IgD-negative memory B cell (primary cell): Measurements from ENCODE around the gene CATSPER1. TPM values are rescaled to one million over a fixed set of nuclear protein-coding genes. Genes with fewer than 3 reads are reported as not detected.

ENCODE experiments used
- H3K27ac Mint-ChIP-seq, 3 donors: one replicate each; pipeline ENCODE4 v1.8.0; 2020 to 2022; ENCODE audit warnings: mild to moderate bottlenecking in 3 of 3, mixed read lengths in 3 of 3, moderate library complexity in 1 of 3
- H3K27me3 Mint-ChIP-seq: one replicate; pipeline ENCODE4 v1.8.0; 2021; ENCODE audit warnings: mixed read lengths
- H3K36me3 Mint-ChIP-seq: one replicate; pipeline ENCODE4 v1.8.0; 2020; ENCODE audit warnings: mild to moderate bottlenecking, mixed read lengths
- H3K4me1 Mint-ChIP-seq, 3 donors: one replicate each; pipeline ENCODE4 v1.8.0; 2020 to 2022; ENCODE audit warnings: mixed read lengths in 3 of 3, mild to moderate bottlenecking in 1 of 3
- H3K4me3 Mint-ChIP-seq, 4 donors: one replicate each; pipeline ENCODE4 v1.8.0; 2020 to 2022; ENCODE audit warnings: mild to moderate bottlenecking in 4 of 4, mixed read lengths in 4 of 4, moderate library complexity in 3 of 4
- H3K9me3 Mint-ChIP-seq, 3 donors: one replicate each; pipeline ENCODE4 v1.8.0; 2020 to 2021; ENCODE audit warnings: mixed read lengths in 3 of 3, mild to moderate bottlenecking in 1 of 3
- polyA plus RNA-seq: library from polyadenylated mRNA; unstranded; fragments of 300-500 nt; fragmentation: Illumina TruSeq; gene quantifications from one replicate; pipeline ENCODE4 v1.2.3, GENCODE V29; 2021

Gene CATSPER1
- polyA plus RNA-seq, 1 donor from 2014 or later: not detected

DNA sequence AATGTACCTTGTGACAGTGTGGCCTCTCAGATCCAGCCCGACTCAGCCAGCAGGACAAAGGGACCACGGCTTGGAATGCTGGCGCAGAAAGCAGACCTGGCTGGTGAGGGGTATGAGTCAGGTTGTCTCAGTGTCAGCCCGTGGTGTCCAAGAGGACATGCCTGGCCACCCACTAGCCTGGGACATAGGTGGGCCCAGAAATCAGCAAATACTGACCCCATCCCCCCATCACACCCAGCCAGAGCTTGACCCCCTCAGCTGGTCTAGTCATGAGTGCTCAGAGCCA, 19.4 kb downstream of the CATSPER1 start:
- peaks cover 4% of the 10 kb centered on the region for H3K36me3 Mint-ChIP-seq
- no peaks in the 10 kb centered on the region for H3K9me3 Mint-ChIP-seq
- H3K4me1 Mint-ChIP-seq: peaks cover 10 to 13% (median 11%) of the 10 kb centered on the region in 3 donors
- peaks cover 4% of the 10 kb centered on the region for H3K27me3 Mint-ChIP-seq
- peak overlapping the region in 1 of 3 donors; percentile 77 for H3K27ac Mint-ChIP-seq
- no peak overlapping the region for H3K4me3 Mint-ChIP-seq

DNA sequence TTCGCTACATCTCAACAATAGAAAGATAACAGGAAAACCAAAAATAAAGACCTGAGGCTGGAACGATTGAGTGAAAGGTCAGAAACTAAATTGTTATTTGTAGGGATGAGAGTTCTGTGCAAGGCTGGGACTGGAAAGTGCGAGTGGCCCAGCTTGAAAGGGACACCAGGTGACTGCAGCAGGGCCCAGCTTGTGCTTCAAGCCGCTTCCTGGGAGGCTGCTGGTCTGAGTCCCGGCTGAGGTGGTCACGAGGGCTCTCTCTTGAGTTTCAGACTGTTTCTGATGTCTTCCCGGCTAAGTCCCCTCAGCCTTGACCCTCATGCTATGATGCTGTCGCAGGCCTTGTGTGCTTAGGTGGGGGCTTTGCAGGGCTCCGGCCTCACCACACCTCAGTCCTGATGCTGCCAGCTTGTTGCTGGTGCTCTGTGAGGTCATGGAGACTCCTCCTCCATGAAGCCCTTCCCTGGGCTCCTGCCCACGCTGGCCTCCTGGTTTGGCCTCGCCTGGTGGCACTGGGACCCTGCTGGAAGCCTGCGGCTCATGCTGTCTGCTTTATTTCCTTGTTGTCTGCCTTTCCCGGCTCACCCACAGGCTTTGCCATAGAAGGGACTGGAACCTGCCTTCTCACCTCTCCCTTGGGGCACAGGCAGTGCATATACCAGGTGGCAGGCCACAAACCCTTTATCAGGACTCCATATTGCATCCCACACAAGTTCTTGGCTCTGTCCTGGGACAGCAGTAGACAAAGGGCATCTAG, 20.0 kb downstream of the CATSPER1 start:
- Mint-ChIP-seq H3K36me3 (peaks cover 4% of the 10 kb centered on the region), H3K27ac (peak overlapping the region in 2 of 3 donors; percentile 55 to 77), H3K27me3 (peaks cover under 1% of the 10 kb centered on the region), H3K4me1 (peaks cover 14 to 16% (median 16%) of the 10 kb centered on the region in 3 donors), H3K4me3 (peak overlapping the region in 2 of 4 donors; percentile 19 to 64), H3K9me3 (no peaks in the 10 kb centered on the region)

DNA sequence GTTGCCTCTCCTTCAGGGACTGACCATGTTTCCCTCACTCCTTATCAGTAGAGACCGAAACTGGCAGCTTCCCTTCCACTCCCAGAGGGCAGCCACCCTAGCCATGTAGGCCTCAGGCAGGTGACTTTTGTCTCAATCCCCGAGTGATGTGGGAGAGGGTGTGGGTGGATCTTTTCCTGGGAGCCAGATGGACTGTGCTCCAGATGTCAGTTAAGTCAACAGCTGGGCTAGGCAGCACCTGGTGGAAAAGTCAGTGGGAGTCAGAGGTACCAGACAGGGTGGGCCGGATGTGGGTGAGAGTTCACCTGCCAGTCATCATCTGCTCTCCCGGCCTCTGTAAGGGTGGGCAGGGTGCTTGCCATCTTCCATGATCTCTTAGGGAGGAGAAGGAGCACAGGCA, 22.1 kb downstream of the CATSPER1 start:
- no peaks in the 10 kb centered on the region for H3K27me3 Mint-ChIP-seq
- H3K4me1 Mint-ChIP-seq: peaks cover 16 to 27% (median 21%) of the 10 kb centered on the region in 3 donors
- peak overlapping the region in 2 of 3 donors; percentile 59 to 77 for H3K27ac Mint-ChIP-seq
- H3K9me3 Mint-ChIP-seq: no peaks in the 10 kb centered on the region
- peaks cover 4% of the 10 kb centered on the region for H3K36me3 Mint-ChIP-seq
- H3K4me3 Mint-ChIP-seq: peak overlapping the region in 2 of 4 donors; percentile 65 to 73

DNA sequence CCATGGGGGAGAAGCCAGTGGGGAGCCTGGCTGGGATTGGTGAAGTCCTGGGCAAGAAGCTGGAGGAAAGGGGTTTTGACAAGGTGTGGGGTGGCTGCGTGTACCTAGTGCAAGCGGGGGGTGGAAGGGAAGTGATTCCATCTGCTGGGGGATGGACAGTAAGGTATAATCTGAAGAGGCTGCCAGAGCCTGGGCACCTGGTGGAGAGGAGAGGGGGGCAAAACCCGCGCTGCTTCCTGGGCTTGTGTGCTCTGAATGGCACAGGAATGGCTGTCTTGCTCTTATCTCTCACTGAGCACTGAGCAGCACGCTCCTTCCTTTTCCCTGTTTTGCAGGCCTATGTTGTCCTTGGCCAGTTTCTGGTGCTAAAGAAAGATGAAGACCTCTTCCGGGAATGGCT, 23.0 kb downstream of the CATSPER1 start:
- Mint-ChIP-seq H3K4me3 (peak overlapping the region; percentile 98 to 100 (median 100)), H3K4me1 (peaks cover 16 to 27% (median 22%) of the 10 kb centered on the region in 3 donors), H3K9me3 (no peaks in the 10 kb centered on the region), H3K27me3 (no peaks in the 10 kb centered on the region), H3K27ac (peak overlapping the region in 2 of 3 donors; percentile 98 to 100), H3K36me3 (peaks cover 5% of the 10 kb centered on the region)

- peak overlapping the region; percentile 98 to 100 (median 99) for H3K27ac Mint-ChIP-seq
- H3K4me1 Mint-ChIP-seq: peaks cover 18 to 27% (median 23%) of the 10 kb centered on the region in 3 donors
Measured at GRCh38 chr11:66002648-66003225, 23.5 kb downstream of the CATSPER1 start.

GRCh38 chr11:66001942-66002647, 24.2 kb downstream of the CATSPER1 start, which contains the start of the genes BANF1 and EIF1AD:
BANF1 (plus strand) TSS chr11:66002503; CDS start chr11:66003251, 748 bp downstream.
EIF1AD (minus strand) TSS chr11:66002157; CDS start chr11:66000389, 1,768 bp downstream.
- H3K27me3 Mint-ChIP-seq: no peaks in the 10 kb centered on the region
- H3K36me3 Mint-ChIP-seq: peaks cover 5% of the 10 kb centered on the region
- peak within 1 kb of the TSS; percentile 98 to 100 (median 99) for H3K27ac Mint-ChIP-seq
- peaks cover 23 to 29% (median 26%) of the 10 kb centered on the region in 3 donors for H3K4me1 Mint-ChIP-seq
- peak within 1 kb of the TSS; percentile 98 to 100 (median 100) for H3K4me3 Mint-ChIP-seq
- no peaks in the 10 kb centered on the region for H3K9me3 Mint-ChIP-seq

More at GRCh38 chr11:66002648-66003225, 23.5 kb downstream of the CATSPER1 start:
- H3K9me3 Mint-ChIP-seq: no peaks in the 10 kb centered on the region
- peak overlapping the region; percentile 98 to 100 (median 100) for H3K4me3 Mint-ChIP-seq
- peaks cover 5% of the 10 kb centered on the region for H3K36me3 Mint-ChIP-seq
- no peaks in the 10 kb centered on the region for H3K27me3 Mint-ChIP-seq

DNA sequence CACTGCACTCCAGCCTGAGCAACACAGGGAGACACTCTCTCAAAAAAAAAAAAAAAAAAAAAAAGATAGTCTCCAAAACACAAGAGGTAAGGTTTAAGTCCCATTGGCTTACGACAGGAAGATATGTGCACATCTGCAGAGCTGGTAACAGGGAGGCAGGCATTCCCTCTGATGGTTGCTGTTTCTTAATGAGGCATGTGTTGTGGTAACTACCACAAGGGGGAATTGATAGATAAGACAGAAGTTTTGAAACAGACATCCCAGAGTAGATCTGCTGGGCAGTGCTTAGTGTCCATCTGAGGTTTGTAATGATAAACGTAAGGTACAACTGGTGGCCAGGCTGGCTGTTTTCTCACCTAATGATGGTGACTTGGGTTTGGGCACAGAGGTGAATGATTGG, 29.0 kb downstream of the CATSPER1 start:
- Mint-ChIP-seq H3K4me3 (peak overlapping the region in 1 of 4 donors; percentile 74), H3K27me3 (no peaks in the 10 kb centered on the region), H3K27ac (peak overlapping the region in 2 of 3 donors; percentile 62 to 76), H3K36me3 (peaks cover 4% of the 10 kb centered on the region), H3K9me3 (no peaks in the 10 kb centered on the region), H3K4me1 (peaks cover 17 to 20% (median 19%) of the 10 kb centered on the region in 3 donors)

DNA sequence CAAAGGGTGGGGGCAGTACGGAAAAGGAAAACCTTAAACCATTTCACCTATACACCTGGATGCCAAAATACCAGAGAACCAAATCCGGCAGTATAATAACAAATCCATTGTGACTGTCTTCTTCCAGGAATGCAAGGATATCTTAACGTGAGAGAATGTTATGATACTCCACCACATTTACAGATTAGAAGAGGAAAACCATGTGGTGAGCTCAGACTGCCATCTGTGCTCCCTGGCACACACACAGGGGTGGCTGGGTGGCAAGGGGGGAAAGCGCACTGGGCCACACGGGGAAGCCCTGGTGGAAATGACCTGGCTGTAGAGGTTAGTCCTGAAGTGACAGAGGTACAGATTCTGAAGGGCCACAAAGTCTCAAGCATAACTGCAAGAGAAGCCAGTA, 34.2 kb downstream of the CATSPER1 start:
- Mint-ChIP-seq H3K4me1 (peaks cover 4 to 8% (median 7%) of the 10 kb centered on the region in 3 donors), H3K4me3 (no peak overlapping the region), H3K36me3 (no peaks in the 10 kb centered on the region), H3K27ac (no peak overlapping the region), H3K9me3 (no peaks in the 10 kb centered on the region), H3K27me3 (no peaks in the 10 kb centered on the region)

DNA sequence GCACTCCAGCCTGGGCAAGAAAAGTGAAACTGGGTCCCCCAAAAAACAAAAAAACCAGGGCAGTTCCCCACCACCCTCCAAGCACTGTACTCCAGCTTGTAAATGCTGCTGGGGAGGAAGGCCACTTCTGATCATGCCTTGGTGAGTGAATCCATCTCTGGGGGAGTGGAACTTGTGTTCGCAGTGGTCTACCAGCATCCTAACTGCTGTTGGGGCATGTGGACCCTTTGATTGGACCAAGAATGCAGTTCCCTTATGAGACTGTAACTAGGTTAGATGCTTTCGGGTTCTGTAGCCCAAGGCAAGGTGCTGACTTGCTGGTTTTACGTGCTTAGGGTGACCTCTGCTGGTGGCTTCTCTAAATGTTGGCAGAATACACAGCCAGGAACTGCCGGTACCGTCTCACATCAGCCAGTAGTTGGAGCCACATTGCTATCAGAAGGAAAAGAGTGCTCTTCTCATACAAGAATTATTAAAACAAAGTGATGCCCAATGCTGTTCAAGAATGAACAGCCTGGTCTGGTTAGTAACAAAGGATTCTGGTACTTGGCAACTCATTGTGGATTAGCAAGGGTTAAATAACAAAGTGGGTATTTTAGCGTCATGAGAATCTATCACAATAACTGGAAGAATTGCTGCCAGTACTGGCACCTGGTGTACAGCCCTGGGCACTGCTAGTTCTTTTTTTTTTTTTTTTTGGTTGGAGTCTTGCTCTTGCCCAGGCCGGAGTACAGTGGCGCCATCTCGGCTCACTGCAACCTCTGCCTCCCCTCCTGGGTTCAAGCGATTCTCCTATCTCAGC, 37.3 kb downstream of the CATSPER1 start:
- H3K4me3 Mint-ChIP-seq: peak overlapping the region in 1 of 4 donors; percentile 3
- no peaks in the 10 kb centered on the region for H3K9me3 Mint-ChIP-seq
- no peaks in the 10 kb centered on the region for H3K36me3 Mint-ChIP-seq
- H3K4me1 Mint-ChIP-seq: peaks cover 4 to 8% (median 5%) of the 10 kb centered on the region in 3 donors
- peak overlapping the region; percentile 25 to 73 (median 48) for H3K27ac Mint-ChIP-seq
- H3K27me3 Mint-ChIP-seq: no peaks in the 10 kb centered on the region

GRCh38 chr11:65987336-65987735, 38.9 kb downstream of the CATSPER1 start:
- no peak overlapping the region for H3K4me3 Mint-ChIP-seq
- no peaks in the 10 kb centered on the region for H3K9me3 Mint-ChIP-seq
- no peak overlapping the region for H3K27ac Mint-ChIP-seq
- no peaks in the 10 kb centered on the region for H3K36me3 Mint-ChIP-seq
- H3K4me1 Mint-ChIP-seq: peaks cover 4 to 8% (median 5%) of the 10 kb centered on the region in 3 donors
- no peaks in the 10 kb centered on the region for H3K27me3 Mint-ChIP-seq

DNA sequence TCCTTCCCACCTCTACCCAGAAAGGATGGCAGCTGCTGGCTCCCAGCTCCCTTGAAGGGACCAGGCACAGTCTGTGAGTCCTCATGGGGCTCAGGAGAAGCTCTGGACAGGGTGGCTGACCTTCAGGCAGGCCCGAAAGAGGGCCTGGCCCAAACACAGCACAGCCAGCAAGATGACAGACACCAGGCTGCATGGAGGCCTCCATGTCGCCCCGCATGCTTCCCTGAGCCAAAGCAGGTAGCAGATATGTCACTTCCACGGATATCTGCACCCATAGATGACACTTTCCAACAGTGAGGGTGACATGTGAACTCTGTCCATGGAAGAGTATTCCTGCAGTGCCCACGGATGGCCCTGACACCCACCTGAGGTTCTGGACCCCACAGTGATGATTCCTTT, 42.7 kb downstream of the CATSPER1 start:
- Mint-ChIP-seq H3K36me3 (no peaks in the 10 kb centered on the region), H3K27me3 (no peaks in the 10 kb centered on the region), H3K4me1 (peaks cover 0 to 1% (median 1%) of the 10 kb centered on the region in 3 donors), H3K27ac (peak overlapping the region in 1 of 3 donors; percentile 20), H3K9me3 (no peaks in the 10 kb centered on the region), H3K4me3 (no peak overlapping the region)

DNA sequence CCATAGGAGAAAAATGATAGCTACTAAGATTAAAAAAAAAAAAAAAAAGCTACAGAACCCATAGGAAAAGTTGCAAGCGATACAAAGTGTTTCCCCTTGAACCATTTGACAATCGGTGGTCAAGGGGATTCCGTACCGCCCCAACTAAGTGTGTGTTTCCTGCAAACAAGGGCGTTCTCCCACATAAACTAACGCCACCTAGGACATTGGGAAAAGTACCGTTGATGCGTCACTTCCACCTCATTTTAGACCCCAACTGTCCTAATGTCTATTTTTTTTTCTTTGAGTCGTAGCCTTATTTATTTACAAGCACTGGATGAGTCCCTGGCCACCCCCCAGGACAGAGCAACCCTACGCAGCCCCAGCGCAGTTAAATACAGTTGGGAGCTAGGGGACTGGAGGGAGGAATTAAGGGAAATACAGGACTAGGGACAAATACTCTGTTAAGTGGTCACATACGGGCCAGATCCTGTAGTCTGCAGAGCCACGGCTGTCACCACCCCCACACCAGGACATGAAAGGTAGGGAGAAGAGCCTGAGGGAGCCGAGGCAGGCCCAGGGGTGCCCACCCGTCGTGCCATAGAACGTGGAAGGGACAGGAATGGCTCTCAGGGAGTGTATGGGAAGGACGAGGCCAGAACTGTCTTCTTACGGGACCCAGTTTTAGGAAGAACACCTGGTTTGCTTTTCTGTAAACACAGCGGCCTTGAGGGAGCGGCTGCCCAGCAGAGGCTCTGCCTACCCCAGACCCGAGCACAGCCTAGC, 43.3 kb downstream of the CATSPER1 start:
- Mint-ChIP-seq H3K27ac (no peak overlapping the region), H3K36me3 (no peaks in the 10 kb centered on the region), H3K4me3 (no peak overlapping the region), H3K4me1 (peaks cover 0 to 1% (median 1%) of the 10 kb centered on the region in 3 donors), H3K27me3 (no peaks in the 10 kb centered on the region), H3K9me3 (no peaks in the 10 kb centered on the region)

DNA sequence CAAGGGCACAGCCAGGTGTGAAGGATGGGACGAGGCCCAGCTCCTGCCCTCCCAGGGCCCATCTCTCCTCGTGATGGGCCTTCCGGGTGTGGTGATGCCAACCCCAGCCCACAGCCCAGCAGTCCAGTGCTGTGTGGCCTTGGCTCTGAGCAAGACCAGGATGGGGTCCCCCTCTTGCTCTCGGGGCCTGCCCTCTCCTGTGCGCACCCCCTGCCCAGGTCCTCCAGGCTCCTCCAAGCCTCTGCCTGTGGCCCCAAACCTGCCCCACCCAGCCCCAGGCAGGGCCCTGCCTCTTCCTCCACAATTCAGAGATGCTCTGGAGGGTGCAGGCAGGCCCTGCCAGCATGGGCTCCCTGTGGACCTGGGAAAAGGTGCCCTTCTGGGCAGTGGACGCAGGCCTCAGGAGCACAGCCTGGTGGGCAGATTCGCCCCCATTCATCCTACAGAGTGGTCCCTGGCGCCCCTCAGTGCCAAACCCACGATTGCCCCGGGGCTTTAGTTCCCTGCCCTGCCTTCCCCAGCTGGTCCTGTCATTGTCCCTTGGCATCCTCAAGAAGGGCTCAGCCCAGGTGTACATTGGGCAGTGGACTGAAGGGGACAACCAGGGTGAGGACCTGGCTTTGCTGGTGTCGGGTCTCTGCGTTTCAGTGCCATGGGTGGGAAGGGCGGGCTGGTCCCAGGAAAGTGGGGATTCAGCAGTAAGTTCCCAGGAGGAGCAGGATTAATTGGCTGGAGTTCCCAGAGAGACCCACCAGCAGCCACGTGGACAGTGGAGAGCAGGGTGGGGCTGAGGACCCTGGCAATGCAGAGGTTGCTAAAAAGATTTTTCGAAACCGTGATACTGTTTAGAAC, 44.1 kb downstream of the CATSPER1 start:
- Mint-ChIP-seq H3K9me3 (no peaks in the 10 kb centered on the region), H3K27me3 (no peaks in the 10 kb centered on the region), H3K4me1 (peaks cover 0 to 1% (median 0%) of the 10 kb centered on the region in 3 donors), H3K36me3 (no peaks in the 10 kb centered on the region), H3K4me3 (no peak overlapping the region), H3K27ac (peak overlapping the region in 1 of 3 donors; percentile 63)
